HG03378 (cell line): Measurements from ENCODE around the gene MICAL1.

ENCODE experiments used
- ATAC-seq: cut with Tn5 transposase; IDR thresholded peaks from one replicate; pipeline ENCODE4 v1.9.1; 2021; ENCODE audit warnings: mild to moderate bottlenecking, moderate library complexity; ENCODE audit not compliant: unreplicated experiment

The MICAL1 gene

GRCh38 chr6:109455437-109456110 is at the start of gene MICAL1:
TSS of gene MICAL1 (minus strand) at chr6:109455772. CDS start at chr6:109454196, 1,576 bp downstream.
- peak; percentile 51 for ATAC-seq

GRCh38 chr6:109503327-109504224 is 48.0 kb upstream of the MICAL1 start:
- ATAC-seq = no peak

GRCh38 chr6:109498936-109499335 is 43.4 kb upstream of the MICAL1 start:
- ATAC-seq = no peak

GRCh38 chr6:109498052-109498451 is 42.5 kb upstream of the MICAL1 start:
- no peak for ATAC-seq

- no peak for ATAC-seq
These were observed 40.6 kb upstream of the MICAL1 start for GRCh38 chr6:109496036-109496772.

- ATAC-seq = no peak
These were observed 38.3 kb upstream of the MICAL1 start for GRCh38 chr6:109493865-109494264.

GRCh38 chr6:109491207-109491938 is 35.8 kb upstream of the MICAL1 start:
- no peak for ATAC-seq

- no peak for ATAC-seq
These were observed 35.1 kb upstream of the MICAL1 start for GRCh38 chr6:109490713-109491112.

- ATAC-seq = no peak
These were observed 32.4 kb upstream of the MICAL1 start for GRCh38 chr6:109488001-109488400.

GRCh38 chr6:109486068-109486467 is 30.5 kb upstream of the MICAL1 start:
- ATAC-seq = no peak

- no peak for ATAC-seq
These were observed 29.8 kb upstream of the MICAL1 start for GRCh38 chr6:109485266-109485935.

- ATAC-seq = no peak
These were observed 28.6 kb upstream of the MICAL1 start for GRCh38 chr6:109484122-109484521.

GRCh38 chr6:109483735-109484057 is 28.1 kb upstream of the MICAL1 start:
- ATAC-seq = no peak

GRCh38 chr6:109482905-109483734 is 27.5 kb upstream of the MICAL1 start, which contains the start of gene ZBTB24:
TSS of gene ZBTB24 (minus strand) at chr6:109483219. CDS start at chr6:109482026, 1,193 bp downstream.
- peak; percentile 60 for ATAC-seq

GRCh38 chr6:109480993-109481480 is 25.5 kb upstream of the MICAL1 start:
- no peak for ATAC-seq

GRCh38 chr6:109478841-109479624 is 23.5 kb upstream of the MICAL1 start:
- no peak for ATAC-seq

GRCh38 chr6:109478222-109478805 is 22.7 kb upstream of the MICAL1 start:
- no peak for ATAC-seq

- no peak for ATAC-seq
These were observed 22.2 kb upstream of the MICAL1 start for GRCh38 chr6:109477725-109478124.
